HG03095 (cell line): ENCODE data around the gene PIGP.
"Not testable (repeated sequence)": the region's sequence is repeated elsewhere in the genome, so short reads cannot be mapped to it uniquely, and the experiment has no call there.

Experiments used
- ATAC-seq: cut with Tn5 transposase; IDR thresholded peaks from one replicate; pipeline ENCODE4 v1.9.1; 2021; ENCODE audit warnings: moderate library complexity; ENCODE audit not compliant: unreplicated experiment

Gene PIGP

GRCh38 chr21:37045149-37045548 lies 27.7 kb downstream of the PIGP start:
- no peak for ATAC-seq

GRCh38 chr21:37044643-37045042 lies 28.2 kb downstream of the PIGP start:
- ATAC-seq: no peak

GRCh38 chr21:37043818-37044217 lies 29.1 kb downstream of the PIGP start:
- no peak for ATAC-seq

GRCh38 chr21:37041706-37042271 lies 31.1 kb downstream of the PIGP start:
- ATAC-seq: no peak

GRCh38 chr21:37040212-37040611 lies 32.7 kb downstream of the PIGP start:
- ATAC-seq: no peak

GRCh38 chr21:37039411-37040075 lies 33.3 kb downstream of the PIGP start:
- no peak for ATAC-seq

- ATAC-seq: no peak
Observed at GRCh38 chr21:37036177-37036576, 36.7 kb downstream of the PIGP start.

- ATAC-seq: not testable (repeated sequence)
Observed at GRCh38 chr21:37034394-37034793, 38.5 kb downstream of the PIGP start.

GRCh38 chr21:37032877-37033471 lies 39.9 kb downstream of the PIGP start:
- ATAC-seq: no peak

- ATAC-seq: no peak
Observed at GRCh38 chr21:37032293-37032692, 40.6 kb downstream of the PIGP start.

GRCh38 chr21:37030864-37031263 lies 42.0 kb downstream of the PIGP start:
- no peak for ATAC-seq

- no peak for ATAC-seq
Observed at GRCh38 chr21:37028570-37028969, 44.3 kb downstream of the PIGP start.

GRCh38 chr21:37026499-37026898 lies 46.4 kb downstream of the PIGP start:
- no peak for ATAC-seq

- no peak for ATAC-seq
Observed at GRCh38 chr21:37017951-37018679, 54.8 kb downstream of the PIGP start.
